ENCODE results near the gene PHLDB2.

- no peak for TF ChIP-seq CTCF (IDR thresholded peaks at IDR 0.05)
- TF ChIP-seq POLR2A (IDR thresholded peaks at IDR 0.05): no peak
- no peak for TF ChIP-seq POLR2AphosphoS5 (IDR thresholded peaks at IDR 0.05)
Measured at GRCh38 chr3:112007633-112008032, 148.6 kb downstream of the PHLDB2 start.

Data from stomach (tissue), 4 donors.